ENCODE results near the gene CYGB. TPM values are rescaled to one million over a fixed set of nuclear protein-coding genes. Genes with fewer than 3 reads are reported as not detected.
A peak's percentile ranks its signal among the peaks of the same experiment; 100 is the strongest.

Gene CYGB
- total and polyA plus RNA-seq, 2 of the 13 experiments (the other 11 are each of a cell fraction or from before 2014, with no cell fraction given): 18.9 to 27.1 TPM

- intact Hi-C loops (cut with micrococcal nuclease; ENCODE audit: unreplicated experiment) (loop anchor here (1.0 kb wide), 1 partner anchor 35 kb away; no protein-coding TSS in a partner anchor), in situ Hi-C loops (cut with HindIII; ENCODE audit: extremely low pct_ligation_motif_present, low pct_unique_long_range_greater_than_20kb) (no loop called here)
- H4K20me1 ChIP-seq (ENCODE audit: insufficient read depth, low read length): peaks cover 12% of the 10 kb centered on the region; the same call in 1 of the 2 replicates
- 0% methylated on average over 17 of the region's 72 CpGs for WGBS (ENCODE audit: low lambda C conversion rate)
- no TSS peak for BruUV-seq (replicated peaks)
- peaks cover 29% of the 10 kb centered on the region for H3K79me2 ChIP-seq (ENCODE audit: insufficient read depth, low read length)
- DNase-seq (ENCODE audit: low spot score) (peak; percentile 79), ATAC-seq (peak; percentile 70), FAIRE-seq (no peak)
- H3K9me3 ChIP-seq (ENCODE audit: low read length): no peaks in the 10 kb centered on the region
- no peaks in the 10 kb centered on the region for H3K36me3 ChIP-seq (replicated peaks in 1 of 2; ENCODE audit: control insufficient read depth in 1 of 2, insufficient read depth in 2 of 2, low read length in 2 of 2)
- H3K4me2 ChIP-seq (ENCODE audit: low read depth, low read length): peak within 1 kb of the TSS; percentile 100
- peak within 1 kb of the TSS; percentile 90 to 99 (median 96) for H3K4me3 ChIP-seq (replicated peaks in 1 of 3; ENCODE audit: insufficient read depth in 1 of 3, low read depth in 2 of 3, low read length in 3 of 3)
- H3K4me1 ChIP-seq (ENCODE audit: insufficient read depth, low read length): peaks cover 65% of the 10 kb centered on the region
- ChIA-PET POLR2A (interaction anchor here (0.7 to 8.2 kb wide), 30 partner anchors 8 to 170 kb away, joined by 3 to 252 read pairs (median 6); partner anchors contain the start of genes AANAT, PRCD, PRPSAP1 and UBE2O), CTCF (ENCODE audit: low intra/inter-chr PET ratio, low total read pairs) (interaction anchor here (1.0 kb wide), 1 partner anchor 35 kb away, joined by 4 read pairs; no protein-coding TSS in a partner anchor)
- H2AFZ ChIP-seq (ENCODE audit: low read length): peak within 1 kb of the TSS; percentile 2
- no peaks in the 10 kb centered on the region; a peak in 1 of 5 replicates for H3K27me3 ChIP-seq (ENCODE audit: control insufficient read depth in 1 of 2, insufficient read depth in 2 of 2, low read length in 2 of 2)
- peak within 1 kb of the TSS; percentile 91 for H3K9ac ChIP-seq (ENCODE audit: insufficient read depth, low read depth, low read length)
- peak within 1 kb of the TSS; percentile 64 for H3K27ac ChIP-seq (ENCODE audit: extremely low read length, insufficient read depth, low read length)
- TF ChIP-seq PPARG (CRISPR knock-in tag; conservative IDR thresholded peaks at IDR 0.05) (no peak), ZNF224 (CRISPR knock-in tag; IDR thresholded peaks at IDR 0.05) (no peak; the same call in 1 of the 2 replicates), WIZ (CRISPR knock-in tag; IDR thresholded peaks at IDR 0.05) (no peak), ADNP (CRISPR knock-in tag; IDR thresholded peaks at IDR 0.05) (no peak), NFE2L1 (CRISPR knock-in tag; IDR thresholded peaks at IDR 0.05; ENCODE audit: borderline replicate concordance) (no peak), ZNF547 (CRISPR knock-in tag; IDR thresholded peaks at IDR 0.05) (no peak), ZNF383 (CRISPR knock-in tag; IDR thresholded peaks at IDR 0.05; ENCODE audit: borderline replicate concordance) (no peak), TCF7 (IDR thresholded peaks at IDR 0.05; ENCODE audit: low read depth) (no peak), MXD4 (CRISPR knock-in tag; IDR thresholded peaks at IDR 0.05) (peak; percentile 90; the same call in 1 of the 2 replicates), MAFG (CRISPR knock-in tag; IDR thresholded peaks at IDR 0.05) (no peak), ZNF124 (CRISPR knock-in tag; IDR thresholded peaks at IDR 0.05) (peak; percentile 67; the same call in 1 of the 2 replicates), THYN1 (CRISPR knock-in tag; IDR thresholded peaks at IDR 0.05; ENCODE audit: borderline replicate concordance, low read depth) (no peak), ZNF44 (CRISPR knock-in tag; IDR thresholded peaks at IDR 0.05) (no peak; the same call in 1 of the 2 replicates), NFYB (CRISPR knock-in tag; IDR thresholded peaks at IDR 0.05) (no peak), BRD4 (CRISPR knock-in tag; IDR thresholded peaks at IDR 0.05) (no peak; the same call in 1 of the 2 replicates), ZBTB34 (CRISPR knock-in tag; IDR thresholded peaks at IDR 0.05) (no peak), TRIM24 (CRISPR knock-in tag; IDR thresholded peaks at IDR 0.05) (no peak), TBX3 (IDR thresholded peaks at IDR 0.05; ENCODE audit: borderline replicate concordance) (no peak), FIP1L1 (IDR thresholded peaks at IDR 0.05; ENCODE audit: borderline replicate concordance, insufficient read depth, low read depth, low read length) (no peak)
- TF ChIP-seq, protein P1, sequence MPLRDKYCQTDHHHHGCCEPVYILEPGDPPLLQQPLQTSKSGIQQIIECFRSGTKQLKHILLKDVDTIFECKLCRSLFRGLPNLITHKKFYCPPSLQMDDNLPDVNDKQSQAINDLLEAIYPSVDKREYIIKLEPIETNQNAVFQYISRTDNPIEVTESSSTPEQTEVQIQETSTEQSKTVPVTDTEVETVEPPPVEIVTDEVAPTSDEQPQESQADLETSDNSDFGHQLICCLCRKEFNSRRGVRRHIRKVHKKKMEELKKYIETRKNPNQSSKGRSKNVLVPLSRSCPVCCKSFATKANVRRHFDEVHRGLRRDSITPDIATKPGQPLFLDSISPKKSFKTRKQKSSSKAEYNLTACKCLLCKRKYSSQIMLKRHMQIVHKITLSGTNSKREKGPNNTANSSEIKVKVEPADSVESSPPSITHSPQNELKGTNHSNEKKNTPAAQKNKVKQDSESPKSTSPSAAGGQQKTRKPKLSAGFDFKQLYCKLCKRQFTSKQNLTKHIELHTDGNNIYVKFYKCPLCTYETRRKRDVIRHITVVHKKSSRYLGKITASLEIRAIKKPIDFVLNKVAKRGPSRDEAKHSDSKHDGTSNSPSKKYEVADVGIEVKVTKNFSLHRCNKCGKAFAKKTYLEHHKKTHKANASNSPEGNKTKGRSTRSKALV (CRISPR knock-in tag; IDR thresholded peaks at IDR 0.05): no peak
These were observed 36.3 kb downstream of the CYGB start, which contains the start of gene RHBDF2 for GRCh38 chr17:76501018-76501826. Gene RHBDF2, minus strand, starts transcription at chr17:76501423. Its CDS starts 19,899 bp downstream, at chr17:76481524.
